ENCODE results near the gene PTPN23. TPM values are rescaled to one million over a fixed set of nuclear protein-coding genes. Genes with fewer than 3 reads are reported as not detected.

Gene PTPN23
- total and polyA plus RNA-seq, 2 of the 8 experiments (the other 6 are each of a cell fraction or from before 2014, with no cell fraction given), result 2.9 to 46.7 TPM

GRCh38 chr3:47394140-47394870, 13.5 kb downstream of the PTPN23 start:
- Histone ChIP-seq H3K9me3 (ENCODE audit: insufficient read depth in 2 of 2, low read depth in 1 of 2, low read length in 1 of 2) (no peaks in the 10 kb centered on the region), H3K14ac (ENCODE audit: insufficient read length) (no peak overlapping the region), H3K4me3 (ENCODE audit: extremely low read depth in 1 of 4, insufficient read depth in 2 of 4, low read depth in 3 of 4, low read length in 4 of 4) (no peak overlapping the region), H3K27ac (ENCODE audit: low read depth, low read length) (no peak overlapping the region), H3K4me1 (replicated peaks in 1 of 4; ENCODE audit: control insufficient read depth in 3 of 4, insufficient read depth in 4 of 4, low read length in 3 of 4) (no peaks in the 10 kb centered on the region), H3K79me1 (ENCODE audit: low read depth, low read length) (peaks cover 18% of the 10 kb centered on the region; the same call in 1 of the 2 replicates), H4K91ac (replicated peaks; ENCODE audit: insufficient read length, low read length) (no peak overlapping the region), H3K4ac (replicated peaks; ENCODE audit: insufficient read length, low read depth, low read length) (no peak overlapping the region), H3K27me3 (replicated peaks in 1 of 4; ENCODE audit: control insufficient read depth in 3 of 4, extremely low read depth in 1 of 4, insufficient read depth in 3 of 4, low read length in 3 of 4) (no peaks in the 10 kb centered on the region), H3K36me3 (ENCODE audit: control insufficient read depth in 2 of 4, insufficient read depth in 4 of 4, low read length in 3 of 4) (peaks cover 0 to 2% (median under 1%) of the 10 kb centered on the region in 4 experiments; a peak in 2 of 8 replicates), H3K23me2 (ENCODE audit: low read depth, low read length) (no peaks in the 10 kb centered on the region), H2BK12ac (ENCODE audit: low read depth, low read length) (no peak overlapping the region), H3K23ac (ENCODE audit: insufficient read length) (no peak overlapping the region), H4K5ac (ENCODE audit: insufficient read length, low read depth, low read length) (no peak overlapping the region), H2BK5ac (ENCODE audit: low read depth, low read length) (no peak overlapping the region), H2BK20ac (ENCODE audit: low read length) (no peak overlapping the region), H2BK120ac (replicated peaks; ENCODE audit: low read depth, low read length) (no peak overlapping the region), H3K79me2 (ENCODE audit: control insufficient read depth in 1 of 2, insufficient read depth in 2 of 2, low read length in 2 of 2) (peaks cover 0 to 45% of the 10 kb centered on the region in 2 experiments; a peak in 3 of 4 replicates), H3K18ac (ENCODE audit: extremely low read depth, low read length) (no peak overlapping the region), H2AFZ (ENCODE audit: low read length) (no peak overlapping the region), H4K20me1 (replicated peaks in 1 of 2; ENCODE audit: control insufficient read depth in 1 of 2, insufficient read depth in 2 of 2, low read length in 2 of 2) (peaks cover 0 to 12% of the 10 kb centered on the region in 2 experiments), H3K9ac (replicated peaks in 1 of 4; ENCODE audit: extremely low read depth in 1 of 4, low read depth in 3 of 4, low read length in 3 of 4) (no peak overlapping the region), H3K4me2 (ENCODE audit: insufficient read depth in 1 of 2, low read depth in 2 of 2, low read length in 2 of 2) (no peak overlapping the region), H3K56ac (replicated peaks; ENCODE audit: insufficient read length, low read depth, low read length) (no peak overlapping the region), H2BK15ac (ENCODE audit: low read length) (no peak overlapping the region), H4K8ac (ENCODE audit: extremely low read depth, insufficient read depth, low read length) (no peak overlapping the region), H2AK5ac (ENCODE audit: low read depth, low read length) (no peak overlapping the region)
- WGBS, 2 experiments (ENCODE audit: extremely low coverage in 1 of 2, insufficient coverage in 1 of 2, insufficient read length in 1 of 2, insufficient replicate concordance in 2 of 2, low coverage in 1 of 2, low lambda C conversion rate in 2 of 2, missing lambda C conversion rate in 1 of 2), result 92% methylated on average over 8 of the region's 8 CpGs; no CpG with 5 or more reads in 1 of the 2 experiments
- DNase-seq (ENCODE audit: low read depth in 1 of 2, low spot score in 2 of 2), result no peak
- FAIRE-seq, result no peak
- CTCF ChIA-PET (ENCODE audit: partially characterized antibody), result interaction anchor here (0.6 to 2.1 kb wide), 5 partner anchors 10 to 48 kb away, joined by 3 to 8 read pairs (median 3); no protein-coding TSS in a partner anchor
- POLR2A ChIA-PET (ENCODE audit: partially characterized antibody), result no interaction called here
- TF ChIP-seq EZH2 (IDR thresholded peaks at IDR 0.05; ENCODE audit: low read depth, low read length, severe bottlenecking) (no peak), SP1 (IDR thresholded peaks at IDR 0.05; ENCODE audit: low read depth, low read length) (no peak), TEAD4 (IDR thresholded peaks at IDR 0.05; ENCODE audit: low read depth, low read length) (peak; percentile 35; the same call in 1 of the 2 replicates)
